ENCODE measurements around the gene PMCH. TPM values are rescaled to one million over a fixed set of nuclear protein-coding genes. Genes with fewer than 3 reads are reported as not detected.
"Not testable (repeated sequence)": the region's sequence is repeated elsewhere in the genome, so short reads cannot be mapped to it uniquely, and the experiment has no call there.

Gene PMCH
- total RNA-seq, 1 donor from 2014 or later, result not detected

DNA sequence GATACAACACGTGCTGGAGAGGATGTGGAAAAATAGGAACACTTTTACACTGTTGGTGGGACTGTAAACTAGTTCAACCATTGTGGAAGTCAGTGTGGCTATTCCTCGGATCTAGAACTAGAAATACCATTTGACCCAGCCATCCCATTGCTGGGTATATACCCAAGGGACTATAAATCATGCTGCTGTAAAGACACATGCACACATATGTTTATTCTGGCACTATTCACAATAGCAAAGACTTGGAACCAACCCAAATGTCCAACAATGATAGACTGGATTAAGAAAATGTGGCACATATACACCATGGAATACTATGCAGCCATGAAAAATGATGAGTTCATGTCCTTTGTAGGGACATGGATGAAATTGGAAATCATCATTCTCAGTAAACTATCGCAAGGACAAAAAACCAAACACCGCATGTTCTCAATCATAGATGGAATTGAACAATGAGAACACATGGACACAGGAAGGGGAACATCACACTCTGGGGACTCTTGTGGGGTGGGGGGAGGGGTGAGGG is 50.5 kb downstream of the PMCH start:
- DNase-seq (ENCODE audit: low read depth), result not testable (repeated sequence)

Other genes starting within 250 kb of the PMCH start
- 67.1 and 72.0 TPM in 2 replicates for gene WASHC3, start 135.8 kb downstream of the PMCH start, total RNA-seq
- 18.1 and 31.3 TPM in 2 replicates for gene NUP37, start 77.7 kb downstream of the PMCH start, total RNA-seq
- 3.2 and 6.2 TPM in 2 replicates for gene PARPBP, start 77.7 kb downstream of the PMCH start, total RNA-seq

All from myocyte (in vitro differentiated cells).